ENCODE data around the gene CRYBB2.
"Not testable (repeated sequence)": the region's sequence is repeated elsewhere in the genome, so short reads cannot be mapped to it uniquely, and the experiment has no call there.

CRYBB2 gene

GRCh38 chr22:25219211-25219689, at the start of gene CRYBB2:
Gene CRYBB2, plus strand, starts transcription at chr22:25219639. Its CDS starts 1,791 bp downstream, at chr22:25221430.
- no peak for DNase-seq

- no peak for DNase-seq
Measured at GRCh38 chr22:25170426-25170980, 48.9 kb upstream of the CRYBB2 start.

GRCh38 chr22:25172153-25172552, 47.3 kb upstream of the CRYBB2 start:
- no peak for DNase-seq

- DNase-seq = no peak
Measured at GRCh38 chr22:25174156-25174887, 45.1 kb upstream of the CRYBB2 start.

- no peak for DNase-seq
Measured at GRCh38 chr22:25174888-25175411, 44.5 kb upstream of the CRYBB2 start.

GRCh38 chr22:25176175-25176574, 43.3 kb upstream of the CRYBB2 start:
- DNase-seq = no peak

GRCh38 chr22:25176799-25177198, 42.6 kb upstream of the CRYBB2 start:
- DNase-seq = no peak

GRCh38 chr22:25177226-25177625, 42.2 kb upstream of the CRYBB2 start:
- DNase-seq = no peak

- DNase-seq = no peak
Measured at GRCh38 chr22:25177895-25178294, 41.5 kb upstream of the CRYBB2 start.

- not testable (repeated sequence) for DNase-seq
Measured at GRCh38 chr22:25178348-25178747, 41.1 kb upstream of the CRYBB2 start.

GRCh38 chr22:25178869-25179631, 40.4 kb upstream of the CRYBB2 start:
- not testable (repeated sequence) for DNase-seq

GRCh38 chr22:25182131-25183110, 37.0 kb upstream of the CRYBB2 start:
- DNase-seq = no peak

GRCh38 chr22:25183949-25184619, 35.4 kb upstream of the CRYBB2 start:
- DNase-seq = no peak

- no peak for DNase-seq
Measured at GRCh38 chr22:25186140-25186539, 33.3 kb upstream of the CRYBB2 start.

- no peak for DNase-seq
Measured at GRCh38 chr22:25187469-25187868, 32.0 kb upstream of the CRYBB2 start.

GRCh38 chr22:25192406-25192805, 27.0 kb upstream of the CRYBB2 start:
- no peak for DNase-seq

- no peak for DNase-seq
Measured at GRCh38 chr22:25193130-25193529, 26.3 kb upstream of the CRYBB2 start.

- DNase-seq = no peak
Measured at GRCh38 chr22:25193548-25193947, 25.9 kb upstream of the CRYBB2 start.

GRCh38 chr22:25196326-25196725, 23.1 kb upstream of the CRYBB2 start:
- DNase-seq = no peak

- DNase-seq = no peak
Measured at GRCh38 chr22:25197340-25197739, 22.1 kb upstream of the CRYBB2 start.

- no peak for DNase-seq
Measured at GRCh38 chr22:25199731-25200520, 19.5 kb upstream of the CRYBB2 start, which contains the start of gene CRYBB3. Gene CRYBB3, plus strand, starts transcription at chr22:25199858. Its CDS starts 1,539 bp downstream, at chr22:25201397.
